Measurements from ENCODE around the gene ZDHHC7. TPM values are rescaled to one million over a fixed set of nuclear protein-coding genes. Genes with fewer than 3 reads are reported as not detected.

The ZDHHC7 gene
- total RNA-seq, 1 donor from 2014 or later: 34.1 TPM

DNA sequence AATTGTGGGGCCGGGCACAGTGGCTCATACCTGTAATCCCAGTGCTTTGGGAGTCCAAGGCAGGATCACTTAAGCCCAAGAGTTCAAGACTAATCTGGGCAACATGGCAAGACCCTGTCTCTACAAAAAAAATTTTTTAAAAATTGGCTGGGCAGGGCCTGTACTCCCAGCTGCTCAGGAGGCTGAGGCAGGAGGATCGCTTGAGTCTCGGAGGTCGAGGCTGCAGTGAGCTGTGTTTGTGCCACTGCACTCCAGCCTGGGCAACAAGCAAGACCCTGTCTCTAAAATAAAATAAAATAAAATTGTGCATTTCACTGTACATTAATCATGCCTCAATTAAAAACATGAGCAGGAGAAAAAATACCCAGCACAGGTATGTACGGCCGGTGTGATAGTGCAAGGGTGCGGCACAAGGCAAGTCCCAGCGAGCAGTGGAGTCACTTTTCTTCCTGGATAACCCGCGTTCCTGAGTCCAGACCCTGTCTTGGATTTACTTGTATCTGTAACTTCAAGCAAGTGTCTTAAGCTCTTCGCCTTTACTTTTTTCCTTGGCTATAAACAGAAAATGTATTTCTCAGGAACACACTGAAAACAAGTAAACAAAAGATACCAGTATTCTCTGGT is 11.4 kb downstream of the ZDHHC7 start:
- intact Hi-C loops (cut with micrococcal nuclease): no loop called here

DNA sequence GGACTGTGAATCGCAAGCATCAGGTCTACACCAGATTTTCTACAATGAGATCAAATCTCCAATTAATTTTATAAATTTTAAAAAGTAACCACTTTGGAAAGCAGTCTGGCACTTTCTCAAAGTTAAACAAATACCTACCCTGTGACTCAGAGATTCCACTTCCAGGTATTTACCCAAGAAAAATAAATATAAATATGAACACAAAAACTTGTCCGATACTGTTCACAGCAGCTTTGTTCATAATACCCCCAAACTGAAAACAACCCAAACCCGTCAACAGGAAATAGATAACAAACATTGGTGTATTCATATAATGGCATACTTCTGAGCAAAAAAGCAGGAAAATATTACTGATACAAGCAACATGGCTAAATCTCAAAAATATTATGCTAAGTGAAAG is 12.1 kb downstream of the ZDHHC7 start:
- intact Hi-C loops (cut with micrococcal nuclease): no loop called here

DNA sequence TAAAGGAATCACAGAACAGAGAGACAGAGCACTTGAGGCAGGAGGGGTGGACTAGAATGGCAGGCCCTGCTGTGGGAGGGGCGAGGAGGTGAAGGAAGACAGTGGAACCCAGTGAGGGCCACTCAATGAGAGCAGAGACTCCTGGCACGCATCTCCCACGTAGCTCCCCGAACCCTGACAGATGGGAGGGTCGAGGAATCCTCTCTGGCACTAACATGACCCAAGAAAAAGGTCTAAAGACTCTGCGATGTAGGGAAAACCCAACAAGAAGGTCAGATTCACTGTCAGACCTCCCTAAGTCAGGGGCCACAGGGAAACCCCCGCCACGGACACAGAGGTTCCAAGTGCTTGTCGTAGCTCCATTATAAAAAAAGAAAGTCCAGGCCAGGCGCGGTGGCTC is 15.0 kb downstream of the ZDHHC7 start:
- intact Hi-C loops (cut with micrococcal nuclease): no loop called here

DNA sequence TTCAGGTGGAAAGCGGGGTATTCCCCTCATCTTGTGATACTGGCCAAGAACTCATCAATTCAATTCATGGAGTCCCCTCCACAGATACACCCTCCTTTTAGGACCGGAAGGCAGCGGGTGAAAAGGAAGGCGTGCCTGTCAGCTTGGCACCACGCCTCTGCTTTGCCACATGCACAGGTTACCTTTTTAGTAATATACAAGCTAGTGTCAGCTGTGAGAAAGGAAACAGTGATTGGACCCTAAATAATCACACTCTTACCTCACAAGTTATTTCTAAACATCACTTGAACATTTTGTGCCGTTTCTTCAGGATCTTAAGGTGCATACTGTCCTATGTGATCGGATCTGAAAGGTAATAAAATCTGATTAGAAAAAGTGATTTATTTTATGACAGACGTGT is 15.7 kb downstream of the ZDHHC7 start:
- intact Hi-C loops (cut with micrococcal nuclease): no loop called here

DNA sequence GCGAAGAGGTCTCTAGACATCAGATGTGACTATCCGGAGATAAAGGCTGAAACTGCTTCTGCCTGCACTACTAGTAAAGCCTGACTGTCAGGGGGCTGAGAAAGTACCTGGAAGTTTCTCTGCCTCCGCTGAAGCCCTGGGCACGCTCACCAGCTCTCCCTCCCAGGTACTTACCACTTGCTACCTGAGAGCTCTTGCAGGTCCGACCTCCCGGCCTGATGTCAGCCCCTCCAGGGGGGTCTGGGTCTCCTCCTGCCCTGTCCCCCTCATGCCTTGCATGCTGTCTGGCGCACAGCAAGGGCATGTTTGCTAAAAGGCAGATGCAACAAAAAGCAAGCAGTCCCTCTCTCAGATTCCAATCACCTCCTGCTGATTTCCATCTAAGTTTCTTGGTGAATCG is 17.4 kb downstream of the ZDHHC7 start:
- intact Hi-C loops (cut with micrococcal nuclease): no loop called here

DNA sequence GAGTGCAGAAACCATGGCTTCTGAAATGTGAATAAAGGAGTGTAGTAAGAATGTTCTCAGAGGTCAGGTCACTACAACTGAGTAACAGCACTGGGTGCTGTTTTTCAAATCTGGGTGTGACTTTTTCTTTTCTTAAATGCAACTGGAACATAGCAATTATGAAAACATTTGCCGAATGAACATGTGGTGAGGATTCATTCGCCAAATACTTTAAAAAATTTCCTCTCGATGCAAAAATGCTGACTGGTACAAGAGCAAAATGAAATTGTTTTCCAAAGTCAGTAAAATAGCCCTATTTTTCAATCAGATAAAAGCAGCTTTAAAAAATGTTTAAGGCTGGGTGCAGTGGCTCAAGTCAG is 18.6 kb downstream of the ZDHHC7 start:
- intact Hi-C loops (cut with micrococcal nuclease): no loop called here

DNA sequence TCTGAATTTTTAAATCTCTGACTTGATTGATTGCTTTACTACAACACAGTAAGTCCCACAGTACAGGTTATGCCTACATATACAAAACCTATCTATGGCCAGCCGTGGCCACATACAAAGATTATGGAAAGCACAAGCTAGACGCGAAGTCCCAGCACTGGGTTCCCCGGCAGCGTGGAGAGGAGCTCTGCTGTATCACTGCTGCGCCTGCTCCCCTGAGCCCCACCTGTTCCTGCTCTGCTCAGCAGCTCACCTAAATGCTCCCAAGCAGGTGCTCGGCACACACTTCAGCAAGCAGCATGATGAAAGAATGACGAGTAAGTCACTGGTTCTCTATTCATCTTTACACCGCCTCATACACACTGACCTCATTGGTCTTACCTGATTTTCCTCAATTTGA is 20.6 kb downstream of the ZDHHC7 start:
- intact Hi-C loops (cut with micrococcal nuclease): no loop called here

DNA sequence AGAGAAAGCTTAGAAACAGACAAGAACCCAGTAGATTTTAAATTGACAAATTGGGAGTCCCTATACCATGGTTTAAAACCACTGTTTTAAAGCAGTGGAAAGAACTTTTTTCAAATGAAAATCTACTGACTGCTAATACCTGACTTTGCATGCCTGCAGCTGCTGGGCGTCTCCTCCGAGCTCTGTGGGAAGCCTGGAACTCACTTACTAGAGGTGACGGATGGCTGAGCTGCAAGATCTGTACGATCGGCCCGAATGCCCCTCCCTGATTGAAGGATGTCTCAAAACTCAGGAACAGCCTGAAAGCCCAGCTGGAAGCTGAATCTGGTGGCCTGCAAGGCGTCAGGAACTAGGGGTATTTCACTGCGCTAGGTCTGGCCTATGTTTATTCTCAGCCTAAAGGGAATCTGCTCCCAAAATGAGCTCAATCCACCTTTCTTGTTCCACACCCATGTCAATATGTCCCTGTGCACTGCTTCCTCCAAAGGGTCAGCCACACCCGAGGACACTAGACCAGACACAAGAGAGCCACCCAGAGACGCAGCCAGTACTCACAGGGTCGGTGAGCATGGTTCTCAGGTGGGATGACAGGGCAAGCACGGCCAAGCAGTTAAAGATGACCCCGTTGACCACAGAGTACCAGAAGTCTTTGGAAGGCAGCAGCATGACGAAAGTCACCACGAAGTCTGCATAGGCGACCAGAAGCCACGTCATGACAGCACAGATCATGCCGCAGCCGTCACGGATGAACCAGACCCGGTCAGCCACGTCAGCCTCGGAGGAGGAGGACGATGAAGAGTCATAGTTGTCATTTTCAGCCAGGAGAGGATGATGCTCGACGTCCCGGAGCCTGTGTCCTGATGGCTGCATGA is 21.4 kb downstream of the ZDHHC7 start:
- intact Hi-C loops (cut with micrococcal nuclease): no loop called here

DNA sequence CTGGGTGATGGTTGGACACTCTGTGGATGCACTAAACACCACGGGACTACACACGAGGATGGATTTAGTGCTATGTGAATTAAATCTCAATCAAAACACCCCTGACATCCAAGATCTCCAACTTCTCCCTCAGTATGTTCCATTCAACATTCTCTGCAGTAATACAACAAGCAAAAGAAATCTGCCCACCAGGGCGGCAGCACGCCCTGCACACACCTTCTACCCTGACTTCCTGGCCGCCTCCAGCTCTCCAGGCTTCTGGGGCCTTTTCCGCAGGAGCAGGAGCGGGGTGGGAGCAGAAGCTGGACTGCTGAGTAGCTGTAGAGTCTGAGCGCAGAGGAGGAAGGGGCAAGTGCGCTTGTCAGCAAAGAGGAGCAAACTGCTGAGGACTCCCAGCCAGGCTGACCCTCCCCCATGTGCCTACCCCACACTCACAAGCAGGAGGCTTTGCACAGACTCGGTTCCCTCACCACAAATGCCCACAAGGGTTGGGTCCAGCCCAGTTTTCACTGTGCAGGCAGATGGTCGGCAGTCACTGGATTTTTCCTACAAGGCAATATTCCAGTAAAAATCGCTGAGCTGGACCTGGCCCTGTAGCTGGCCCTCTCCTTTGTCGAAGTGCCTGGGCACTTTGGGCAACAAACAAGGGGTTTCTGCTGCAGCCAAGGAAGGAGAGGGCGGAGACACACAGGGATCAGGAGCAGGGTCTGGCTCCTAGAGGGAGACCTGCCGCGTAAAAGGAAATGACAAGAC is 22.8 kb downstream of the ZDHHC7 start:
- intact Hi-C loops (cut with micrococcal nuclease): no loop called here

DNA sequence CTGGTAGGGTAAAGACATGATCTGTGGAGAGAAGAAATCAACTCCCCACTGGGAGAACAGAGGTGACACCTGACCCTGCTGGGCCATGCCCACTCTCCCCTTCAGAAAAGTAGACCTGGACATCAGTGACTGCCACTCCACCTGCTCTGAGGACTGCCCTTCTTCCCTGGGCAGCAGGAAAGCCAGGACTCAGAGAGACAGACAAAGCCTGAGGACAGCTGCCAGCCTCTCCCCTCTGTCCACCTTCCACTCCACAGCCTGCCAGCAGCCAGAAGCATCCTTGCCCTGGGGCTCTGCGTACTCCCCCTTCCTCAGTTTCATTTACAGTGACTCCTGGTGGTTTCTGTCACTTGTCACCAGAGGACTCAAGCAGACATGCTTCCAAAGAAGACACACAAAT is 24.5 kb downstream of the ZDHHC7 start:
- intact Hi-C loops (cut with micrococcal nuclease): no loop called here

DNA sequence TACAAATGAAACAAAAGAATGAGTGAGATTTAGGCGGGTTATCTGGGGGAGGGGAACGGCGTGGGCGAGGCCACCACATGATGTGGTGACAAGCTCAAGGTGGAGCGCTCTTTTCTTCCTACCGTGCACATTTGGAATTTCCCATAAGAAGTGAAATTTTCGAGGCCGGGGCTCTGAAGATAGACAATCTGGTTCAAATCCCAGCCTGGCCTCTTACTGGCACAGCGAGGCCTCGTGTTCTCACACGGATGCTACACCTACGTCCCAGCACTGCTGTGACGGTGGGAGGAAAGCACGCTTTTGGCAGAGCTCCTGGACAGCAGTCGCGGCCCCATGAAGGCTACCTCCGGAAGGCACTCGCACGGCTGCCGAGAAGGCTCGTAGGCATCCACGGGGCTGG is 25.2 kb downstream of the ZDHHC7 start:
- intact Hi-C loops (cut with micrococcal nuclease): no loop called here

DNA sequence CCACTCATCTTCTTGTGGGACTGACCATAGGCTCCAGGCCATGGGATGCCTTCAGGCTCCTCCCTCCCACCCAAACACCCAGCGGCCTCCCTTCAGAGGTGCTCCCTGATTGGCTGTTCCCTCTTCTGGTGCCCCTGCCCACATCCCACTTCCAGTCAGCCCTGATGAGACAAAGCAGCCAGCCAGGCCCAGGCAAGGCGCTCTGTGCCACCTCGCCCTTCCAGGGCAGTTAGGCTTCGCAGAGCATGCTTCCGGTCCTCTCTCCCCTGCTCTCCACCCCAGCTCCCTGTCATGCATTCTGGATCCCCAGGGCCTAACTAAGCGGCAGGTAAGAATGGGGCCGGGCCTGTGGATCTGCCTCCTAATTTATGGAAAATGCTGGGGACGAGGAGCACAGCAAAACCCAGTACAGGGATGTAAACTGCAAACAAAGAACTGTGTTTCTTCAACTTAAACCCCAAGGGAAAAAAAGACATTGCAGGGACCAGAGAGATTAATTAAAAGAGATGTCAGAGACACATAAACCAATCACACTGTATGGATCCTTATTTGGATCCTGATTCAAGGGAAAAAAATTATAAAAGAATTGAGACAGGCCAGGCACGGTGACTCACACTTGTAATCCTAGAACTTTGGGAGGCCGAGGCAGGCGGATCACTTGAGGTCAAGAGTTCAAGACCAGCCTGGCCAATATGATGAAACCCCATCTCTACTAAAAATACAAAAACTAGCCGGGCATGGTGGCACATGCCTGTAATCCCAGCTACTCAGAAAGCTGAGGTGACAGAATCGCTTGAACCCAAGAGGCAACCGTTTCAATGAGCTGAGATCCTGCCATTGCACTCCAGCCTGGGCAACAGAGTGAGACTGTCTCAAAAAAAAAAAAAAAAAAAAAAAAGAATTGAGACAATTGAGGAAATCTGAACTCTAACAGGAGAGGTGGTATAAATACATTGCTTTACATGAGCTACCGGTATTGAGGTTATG is 26.0 kb downstream of the ZDHHC7 start:
- intact Hi-C loops (cut with micrococcal nuclease): no loop called here

DNA sequence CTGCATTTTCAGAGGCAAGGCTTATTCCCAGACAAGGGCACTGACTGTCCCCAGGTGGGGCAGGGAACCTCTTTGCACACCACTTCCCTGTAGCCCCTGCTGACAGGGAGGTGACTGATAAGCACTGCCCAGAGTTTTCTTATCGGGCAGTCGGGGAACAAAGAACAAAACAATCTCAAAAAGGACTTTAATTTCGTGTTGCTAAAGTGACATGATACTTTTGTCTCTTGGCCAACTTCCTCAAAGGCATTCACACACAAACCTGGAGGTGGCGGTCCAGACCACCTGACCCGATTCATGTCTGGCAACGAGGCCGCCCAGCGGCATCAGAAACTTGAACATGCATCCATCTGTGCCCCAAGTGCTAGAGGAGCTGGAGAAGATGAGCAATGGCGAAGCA is 28.9 kb downstream of the ZDHHC7 start:
- intact Hi-C loops (cut with micrococcal nuclease): no loop called here

DNA sequence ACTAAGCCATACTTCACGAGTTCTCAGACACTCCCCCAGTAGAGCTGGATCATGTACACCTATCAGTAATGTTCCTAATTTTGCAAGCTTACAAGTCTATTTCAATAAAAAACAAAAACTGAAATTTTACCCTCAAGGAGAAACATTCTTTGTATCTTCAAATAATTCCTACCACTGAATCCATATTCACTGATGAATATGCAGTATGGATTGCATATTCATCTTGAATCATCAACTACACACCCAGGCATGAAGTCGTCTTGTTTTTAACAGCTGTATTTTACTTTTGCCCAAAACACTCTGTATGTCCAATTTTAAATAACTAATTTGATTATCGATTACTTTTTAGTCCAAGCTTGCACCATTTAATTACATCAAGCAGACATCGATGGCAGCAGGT is 31.8 kb downstream of the ZDHHC7 start:
- intact Hi-C loops (cut with micrococcal nuclease): no loop called here

DNA sequence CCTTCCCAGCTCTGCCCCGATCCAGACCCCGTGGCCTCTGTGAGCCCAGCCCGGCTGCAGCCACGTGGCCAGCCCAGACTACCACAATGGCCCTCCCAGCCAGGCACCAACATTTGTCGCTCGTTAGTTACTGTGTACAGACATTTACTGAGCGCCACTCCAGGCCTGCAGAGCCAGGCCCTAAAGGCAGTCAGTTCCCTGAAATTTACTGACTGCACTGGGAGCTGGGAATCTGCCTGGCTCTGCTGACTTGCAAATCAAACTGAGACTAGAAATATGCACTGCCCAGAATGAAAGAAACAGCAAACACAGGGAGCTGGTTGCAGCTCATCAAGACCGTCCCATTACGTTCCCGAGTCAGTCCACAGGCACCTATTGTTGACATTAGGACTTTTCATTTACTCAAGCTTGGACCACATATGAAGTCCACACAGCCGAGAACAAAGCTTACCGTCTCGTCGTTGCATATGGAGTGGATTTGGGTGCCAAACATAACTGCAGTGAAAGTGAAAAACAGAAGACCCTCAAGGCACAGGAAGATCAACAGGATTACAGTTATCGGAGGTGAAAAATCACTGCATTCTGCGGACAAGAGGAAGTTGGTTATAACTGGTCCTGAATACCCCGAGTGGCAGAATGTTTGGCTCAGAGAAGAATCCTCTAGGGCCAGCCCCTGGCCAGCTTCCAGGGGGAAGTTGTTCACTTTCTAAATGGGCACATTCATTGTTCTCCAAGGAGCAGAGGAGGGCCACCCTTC is 34.5 kb downstream of the ZDHHC7 start:
- intact Hi-C loops (cut with micrococcal nuclease): no loop called here

DNA sequence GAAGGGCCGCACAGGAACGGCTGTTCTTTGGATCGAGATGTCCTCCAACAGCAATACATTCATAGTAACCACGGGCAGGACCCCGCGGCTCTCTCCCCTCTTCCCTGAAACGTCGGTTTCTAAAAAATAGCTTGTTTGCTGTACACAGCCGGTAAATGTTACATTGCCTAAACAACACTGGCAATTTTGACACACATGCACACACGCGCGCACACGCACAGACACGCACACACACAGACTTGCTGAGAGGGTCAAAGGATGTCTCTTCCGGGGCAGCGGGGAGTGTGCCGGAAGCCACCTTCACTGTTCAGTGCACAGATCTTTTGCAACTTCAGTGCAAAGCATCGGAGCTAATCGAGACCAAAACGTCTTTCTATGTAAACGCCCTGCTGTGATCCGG is 35.8 kb downstream of the ZDHHC7 start:
- intact Hi-C loops (cut with micrococcal nuclease): no loop called here

DNA sequence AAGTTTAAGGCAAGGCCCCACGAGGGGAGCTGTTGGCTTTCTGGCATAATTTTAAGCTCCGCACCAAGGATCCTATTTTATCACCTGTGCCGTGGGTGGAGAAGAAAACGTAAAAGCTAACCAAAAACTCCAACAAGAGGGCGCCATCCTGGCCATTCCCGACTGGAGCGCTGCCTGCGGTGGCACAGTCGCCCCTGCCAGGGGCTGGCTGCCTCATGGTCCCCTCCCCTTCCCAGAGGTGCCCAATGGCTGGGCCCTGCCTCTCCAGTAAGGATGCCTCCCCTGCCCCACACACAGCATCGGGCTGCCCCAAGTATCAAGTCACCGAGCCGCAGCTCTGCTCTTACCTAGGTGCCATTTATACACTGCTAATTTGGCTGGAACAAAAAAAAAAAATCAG is 36.3 kb downstream of the ZDHHC7 start:
- intact Hi-C loops (cut with micrococcal nuclease): no loop called here

DNA sequence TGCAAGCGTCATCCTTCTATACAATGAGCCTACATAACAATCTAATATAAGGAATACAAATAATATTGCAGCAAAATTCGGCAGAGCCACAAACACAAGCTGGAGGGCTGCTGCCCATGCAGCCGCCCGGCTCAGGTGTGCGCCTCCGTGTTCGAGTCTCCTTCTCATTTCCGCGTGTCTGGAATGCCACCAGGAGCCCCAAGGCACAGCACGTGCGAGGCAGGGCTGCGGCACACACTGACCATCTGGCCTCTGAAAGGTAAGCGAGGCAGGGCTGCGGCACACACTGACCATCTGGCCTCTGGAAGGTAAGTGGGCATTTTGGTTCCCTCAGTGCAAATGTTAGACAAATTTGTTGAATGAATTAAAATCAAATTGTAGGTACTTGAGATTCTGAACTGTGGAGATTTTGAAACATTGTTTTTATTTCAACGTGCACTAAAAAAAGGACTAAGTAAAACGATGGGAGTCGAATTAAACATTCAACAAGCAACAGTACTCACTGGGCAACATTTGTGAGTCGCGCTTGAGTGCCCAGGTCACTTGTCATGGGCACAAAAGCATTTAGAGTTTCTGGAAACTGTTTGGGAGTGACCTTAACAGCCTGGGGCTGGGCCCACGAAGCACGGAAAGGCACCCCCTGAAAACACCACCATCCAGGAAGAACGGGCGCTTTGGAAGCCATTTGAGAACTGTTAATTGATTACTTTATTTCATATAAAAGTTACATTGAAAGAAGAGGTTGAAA is 37.4 kb downstream of the ZDHHC7 start:
- intact Hi-C loops (cut with micrococcal nuclease): no loop called here

DNA sequence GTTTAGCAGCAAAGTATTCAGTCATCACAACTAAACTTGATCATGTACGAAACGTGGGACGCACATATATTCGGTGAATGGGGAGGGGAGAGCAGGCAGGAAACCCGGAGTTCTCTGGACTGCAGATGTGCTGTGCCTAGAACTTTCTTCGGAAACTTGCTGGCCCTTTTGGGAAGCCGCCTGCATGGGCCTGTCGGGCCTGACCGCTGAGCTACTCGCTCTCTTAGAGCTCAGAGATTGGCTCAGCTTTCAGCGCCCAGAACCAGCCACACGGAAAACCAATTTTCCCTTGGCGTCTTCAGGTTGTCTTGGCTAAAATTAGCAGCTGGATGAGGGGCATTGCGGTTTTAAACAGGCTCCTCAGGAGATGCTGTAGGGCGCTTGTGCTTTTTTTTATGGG is 38.1 kb downstream of the ZDHHC7 start:
- intact Hi-C loops (cut with micrococcal nuclease): no loop called here
